ENCODE results near the gene SYT12.

Gene SYT12

GRCh38 chr11:67024410-67024809 lies 1.5 kb downstream of the SYT12 start:
- DNase-seq (ENCODE audit: extremely low read depth, low read depth) = no peak
- H3K4me3 ChIP-seq (replicated peaks; ENCODE audit: low read depth, low read length) = no peak overlapping the region

DNA sequence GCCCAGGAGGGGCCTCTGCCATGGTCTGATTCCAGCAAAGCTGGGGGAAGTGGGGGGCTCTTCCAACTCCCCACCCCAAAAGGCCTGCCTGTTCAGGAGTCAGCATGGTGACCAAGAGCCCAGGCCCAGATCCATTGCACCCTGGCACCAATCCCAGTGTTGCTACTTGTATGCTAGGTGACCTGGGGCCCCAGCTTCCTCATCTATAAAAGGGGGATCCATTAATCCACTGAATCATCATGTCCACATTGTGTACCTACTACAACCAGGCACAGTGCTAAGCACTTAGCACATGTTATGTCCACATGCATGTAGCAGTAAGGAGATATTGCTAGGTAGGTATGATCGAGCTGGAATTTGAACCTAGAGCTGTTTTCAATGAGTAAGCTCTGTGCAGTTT lies 2.0 kb downstream of the SYT12 start:
- H3K4me3 ChIP-seq (replicated peaks; ENCODE audit: low read depth, low read length) = no peak overlapping the region
- TF ChIP-seq CTCF (IDR thresholded peaks at IDR 0.05; ENCODE audit: low read depth, low read length, missing control alignments) = no peak
- no peak for DNase-seq (ENCODE audit: extremely low read depth, low read depth)

More at GRCh38 chr11:67024410-67024809, 1.5 kb downstream of the SYT12 start:
- TF ChIP-seq CTCF (IDR thresholded peaks at IDR 0.05; ENCODE audit: low read depth, low read length, missing control alignments) = no peak

GRCh38 chr11:67025750-67026149 lies 2.8 kb downstream of the SYT12 start:
- no peak for DNase-seq (ENCODE audit: extremely low read depth, low read depth)
- no peak overlapping the region for H3K4me3 ChIP-seq (replicated peaks; ENCODE audit: low read depth, low read length)
- TF ChIP-seq CTCF (IDR thresholded peaks at IDR 0.05; ENCODE audit: low read depth, low read length, missing control alignments) = no peak

GRCh38 chr11:67026941-67027340 lies 4.0 kb downstream of the SYT12 start:
- TF ChIP-seq CTCF (IDR thresholded peaks at IDR 0.05; ENCODE audit: low read depth, low read length, missing control alignments) = no peak
- DNase-seq (ENCODE audit: extremely low read depth, low read depth) = no peak
- H3K4me3 ChIP-seq (replicated peaks; ENCODE audit: low read depth, low read length) = no peak overlapping the region

DNA sequence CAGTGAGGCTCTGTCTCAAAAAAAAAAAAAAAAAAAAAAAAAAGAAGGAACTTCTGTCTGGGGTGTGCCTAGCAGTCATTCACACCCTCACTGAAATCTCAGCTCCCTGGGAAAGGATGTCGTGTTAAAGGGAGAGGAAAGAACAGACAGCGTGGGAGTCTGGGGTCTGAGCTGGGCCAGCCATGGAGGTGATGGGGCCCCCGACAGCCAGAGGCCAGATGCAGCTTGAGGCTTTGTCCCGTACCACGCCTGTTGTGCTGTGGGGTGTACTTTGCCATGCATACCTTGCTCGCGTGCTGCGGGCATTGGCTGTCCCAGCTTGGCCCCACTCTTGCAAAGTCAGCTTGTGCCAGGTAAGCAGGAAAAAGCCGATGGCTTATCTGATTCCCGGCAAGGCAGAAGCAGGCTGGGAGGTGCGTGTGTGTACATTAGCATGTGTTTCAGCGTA lies 4.6 kb downstream of the SYT12 start:
- DNase-seq (ENCODE audit: extremely low read depth, low read depth) = no peak
- no peak for TF ChIP-seq CTCF (IDR thresholded peaks at IDR 0.05; ENCODE audit: low read depth, low read length, missing control alignments)
- no peak overlapping the region for H3K4me3 ChIP-seq (replicated peaks; ENCODE audit: low read depth, low read length)

DNA sequence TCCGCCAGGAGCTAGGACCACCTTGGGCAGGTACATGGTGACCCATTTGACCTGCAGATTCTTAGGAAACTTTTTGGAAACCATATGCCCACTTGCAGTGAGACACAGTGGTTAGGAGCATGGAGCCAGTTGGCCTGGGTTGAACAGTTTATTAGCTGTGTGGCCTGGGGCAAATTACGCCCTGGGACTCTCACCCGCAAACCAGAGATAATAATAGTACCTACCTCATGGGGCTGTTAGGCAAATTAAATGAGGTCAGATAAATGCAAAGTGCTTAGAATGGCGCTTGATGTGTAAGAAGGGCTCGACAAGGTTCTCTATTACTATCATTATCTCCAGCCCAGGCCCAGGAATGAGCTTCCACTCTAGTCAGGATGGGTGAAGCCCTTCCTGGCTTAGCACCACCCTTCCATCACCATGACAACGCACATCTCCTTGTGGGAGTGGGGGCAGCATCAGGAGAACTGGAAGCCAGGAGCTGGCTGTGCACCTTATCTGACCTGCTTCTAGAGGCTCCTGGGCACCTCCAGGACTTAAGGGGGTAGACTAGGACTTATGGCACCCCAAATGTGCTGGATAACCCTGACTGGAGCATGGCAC lies 5.1 kb downstream of the SYT12 start:
- no peak overlapping the region for H3K4me3 ChIP-seq (replicated peaks; ENCODE audit: low read depth, low read length)
- DNase-seq (ENCODE audit: extremely low read depth, low read depth) = no peak
- no peak for TF ChIP-seq CTCF (IDR thresholded peaks at IDR 0.05; ENCODE audit: low read depth, low read length, missing control alignments)

DNA sequence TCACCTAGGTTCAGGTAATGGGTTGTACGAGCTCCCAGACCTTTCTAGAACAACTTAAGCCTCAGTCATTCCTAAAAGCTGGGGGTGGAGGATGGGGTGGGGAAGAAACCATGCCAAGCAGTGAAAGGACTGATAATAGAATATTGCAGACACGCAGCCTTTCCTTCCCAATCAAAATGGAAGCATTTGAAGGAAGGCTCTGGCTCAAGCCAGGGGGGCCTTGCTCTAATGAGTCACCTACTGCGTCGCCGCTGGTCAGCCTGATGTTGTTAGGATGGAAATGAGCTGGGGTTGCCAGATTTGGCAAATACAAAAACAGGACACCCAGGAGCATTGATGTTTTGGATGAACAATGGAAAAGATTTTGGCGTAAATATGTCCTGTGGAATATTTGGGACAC lies 6.2 kb downstream of the SYT12 start:
- no peak for DNase-seq (ENCODE audit: extremely low read depth, low read depth)
- no peak for TF ChIP-seq CTCF (IDR thresholded peaks at IDR 0.05; ENCODE audit: low read depth, low read length, missing control alignments)
- no peak overlapping the region for H3K4me3 ChIP-seq (replicated peaks; ENCODE audit: low read depth, low read length)

Measured in HFF-Myc (cell line).